AG09319 (cell line): ENCODE data around the gene MFAP3.
"Not testable (repeated sequence)": the region's sequence is repeated elsewhere in the genome, so short reads cannot be mapped to it uniquely, and the experiment has no call there.

Experiments
- DNase-seq: peaks from one replicate; pipeline ENCODE4 v3.0.0-alpha.2; 2010; ENCODE audit warnings: low read depth; ENCODE audit errors: extremely low read depth
- CTCF ChIP-seq: IDR thresholded peaks from 2 replicates; pipeline ENCODE4 v1.5.1; 2011; ENCODE audit warnings: low read depth, mild to moderate bottlenecking, inconsistent platforms, low read length, moderate library complexity

The MFAP3 gene

GRCh38 chr5:154002511-154003020 lies 36.2 kb upstream of the MFAP3 start:
- no peak for TF ChIP-seq CTCF
- DNase-seq: no peak

DNA sequence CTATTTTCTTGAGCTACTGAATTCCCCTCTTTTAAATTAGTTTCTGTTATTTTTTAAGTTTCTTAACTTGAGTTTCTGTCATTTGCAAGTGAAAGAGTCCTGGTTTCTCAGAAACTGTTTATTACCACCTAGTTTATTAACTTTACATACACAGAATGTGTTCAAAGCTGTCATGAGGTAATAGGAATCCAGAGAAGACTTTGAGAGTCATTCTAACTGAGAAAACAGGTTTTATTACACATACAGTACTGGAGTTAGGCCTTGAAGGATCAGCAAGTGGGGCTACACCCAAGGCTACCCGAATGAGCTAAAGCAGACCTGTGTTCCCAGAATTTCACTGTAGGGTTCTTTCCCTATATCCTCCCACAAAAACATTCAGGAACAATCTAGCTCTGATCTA lies 33.1 kb upstream of the MFAP3 start:
- DNase-seq: no peak
- no peak for TF ChIP-seq CTCF

DNA sequence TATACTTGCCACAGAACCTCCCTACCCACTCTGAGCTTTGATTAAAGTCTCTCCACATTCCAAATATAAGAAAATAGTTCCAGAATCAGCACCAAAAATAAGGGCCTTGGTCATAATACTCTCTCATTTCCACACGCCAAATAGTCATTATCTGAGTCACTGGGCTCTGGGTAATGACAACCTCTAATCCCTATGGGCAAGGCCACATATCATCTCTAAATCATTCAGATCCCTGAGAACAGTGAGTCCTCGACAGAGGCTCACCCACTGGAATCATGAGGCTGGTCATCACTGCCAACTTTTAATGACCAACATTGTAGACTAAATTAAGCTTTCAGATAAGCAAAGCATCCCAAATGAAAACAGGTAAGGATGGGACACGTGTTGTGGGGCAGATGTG lies 28.1 kb upstream of the MFAP3 start:
- DNase-seq: no peak
- TF ChIP-seq CTCF: no peak

DNA sequence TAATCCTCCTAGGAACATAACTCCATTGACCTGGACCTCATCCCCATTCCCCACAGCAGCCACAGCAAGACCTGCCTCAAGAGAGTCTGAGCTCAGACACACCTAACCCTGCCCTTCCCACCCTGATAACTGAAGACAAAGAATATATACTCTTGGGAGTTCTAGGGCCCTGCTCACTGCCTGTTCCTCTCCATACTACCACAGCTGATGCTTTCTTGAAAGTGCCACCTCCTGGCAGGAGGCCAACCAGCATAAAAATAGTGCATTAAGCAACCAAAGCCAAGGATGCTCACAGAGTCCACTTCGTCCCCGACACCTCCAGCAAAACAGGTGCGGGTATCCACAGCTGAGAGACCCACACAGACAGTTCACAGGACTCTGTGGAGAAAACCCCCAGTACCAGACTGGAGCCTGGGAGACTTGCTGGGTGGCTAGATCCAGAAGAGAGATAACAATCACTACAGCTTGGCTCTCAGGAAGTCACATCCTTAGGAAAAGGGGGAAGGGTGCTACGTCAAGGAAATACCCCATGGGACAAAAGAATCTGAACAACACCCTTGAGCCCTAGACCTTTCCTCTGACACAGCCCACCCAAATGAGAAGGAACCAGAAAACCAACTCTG lies 23.6 kb upstream of the MFAP3 start:
- no peak for TF ChIP-seq CTCF
- no peak for DNase-seq

GRCh38 chr5:154018919-154019318 lies 19.8 kb upstream of the MFAP3 start:
- not testable (repeated sequence) for DNase-seq

DNA sequence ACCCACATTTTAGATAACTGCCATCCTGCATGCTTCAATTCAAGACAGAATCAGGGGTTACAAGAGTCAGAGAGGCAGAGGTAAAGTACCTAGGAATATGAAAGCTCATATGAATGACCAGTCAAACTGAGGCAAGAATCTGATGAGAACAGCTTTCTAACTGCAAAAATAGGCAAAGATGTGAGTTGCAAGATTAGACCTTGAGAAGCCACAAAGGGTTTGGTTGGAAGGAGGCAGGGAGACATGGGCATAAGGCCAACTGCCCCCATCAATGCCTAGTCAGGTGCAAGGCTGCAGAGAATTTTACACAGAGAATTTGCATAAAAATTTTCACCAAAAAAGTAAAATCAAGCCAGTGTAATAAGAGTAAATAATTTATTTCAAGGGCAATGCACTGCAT lies 12.8 kb upstream of the MFAP3 start:
- DNase-seq: no peak
- TF ChIP-seq CTCF: no peak

DNA sequence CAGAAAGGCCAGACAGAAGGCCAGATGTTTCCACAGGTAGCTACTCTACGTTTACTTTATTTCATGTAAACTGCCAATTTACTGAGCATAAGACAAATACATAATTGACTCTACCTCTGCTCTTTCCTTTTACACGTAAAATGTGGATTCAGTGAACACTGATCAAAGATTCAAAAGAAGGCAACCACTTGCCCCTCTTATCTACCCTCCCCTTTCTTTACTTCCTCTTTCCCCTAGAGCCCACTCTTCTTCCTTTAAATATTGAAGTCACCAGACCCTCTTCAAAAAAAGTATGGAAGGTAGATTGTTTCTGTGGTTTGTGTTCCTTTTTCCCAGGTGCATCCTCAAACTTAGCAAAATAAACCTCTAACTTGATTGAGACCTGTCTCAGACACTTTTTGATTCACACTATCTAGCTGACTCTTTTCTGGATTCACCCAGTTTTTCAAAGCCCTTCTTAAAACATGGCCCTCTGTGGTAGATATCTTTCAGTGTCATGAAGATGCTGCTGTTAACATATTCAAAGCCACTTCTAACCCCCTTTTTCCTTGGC lies 6.8 kb upstream of the MFAP3 start:
- TF ChIP-seq CTCF: no peak
- DNase-seq: no peak

DNA sequence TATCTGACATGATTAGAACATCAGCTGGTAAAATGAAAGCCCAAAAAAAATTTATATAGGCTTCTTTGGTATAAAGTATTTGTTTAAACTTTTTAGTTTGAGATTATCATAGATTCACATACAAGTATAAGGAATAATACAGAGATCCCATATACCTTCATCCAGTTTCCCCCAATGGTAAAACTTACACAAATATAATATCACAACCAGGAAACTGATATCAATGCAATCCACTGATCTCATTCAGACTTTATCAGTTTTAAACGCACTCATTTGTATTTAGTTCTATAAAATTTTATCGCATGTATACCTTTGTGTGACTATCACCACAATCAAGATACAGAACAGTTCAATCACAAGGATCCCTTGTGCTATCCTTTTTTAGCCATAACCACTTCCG lies 3.8 kb upstream of the MFAP3 start:
- TF ChIP-seq CTCF: no peak
- no peak for DNase-seq
